IMR-90 (cell line): ENCODE results near the gene ARHGEF26. TPM values are rescaled to one million over a fixed set of nuclear protein-coding genes. Genes with fewer than 3 reads are reported as not detected.

Experiments
- ATAC-seq: fragments of 200-7000 bp; cut with Tn5 transposase; 2 replicates; pipeline ENCODE4 v1.9.1; 2020; ENCODE audit warnings: low read depth, mild to moderate bottlenecking, moderate library complexity
- BruUV-seq: library from RNA; stranded (reverse); fragments of 400-500 nt; replicated peaks from 2 replicates; lab custom pipeline; 2021; lab: Mats Ljungman, UMichigan
- CTCF ChIA-PET: fragments of 300-600 bp; formaldehyde crosslinking; extraction: SDS; loops from one replicate; lab custom pipeline; 2021; ENCODE audit warnings: antibody characterized with exemption; lab: Yijun Ruan, JAX
- POLR2A ChIA-PET: fragments of 300-600 bp; sonication (Branson Sonifier 250); formaldehyde crosslinking; loops from one replicate; lab custom pipeline; 2022; ENCODE audit warnings: antibody characterized with exemption; ENCODE audit not compliant: unreplicated experiment; lab: Charles Lee
- DNase-seq: peaks from one replicate; pipeline ENCODE4 v3.0.0; 2013
- H2AFZ ChIP-seq: replicated peaks from 2 replicates; pipeline ENCODE3; 2013; ENCODE audit warnings: low read length, mild to moderate bottlenecking; ENCODE audit not compliant: poor library complexity
- H2AK5ac ChIP-seq: 2 replicates; pipeline ENCODE4 v1.6.1; 2013; ENCODE audit warnings: low read depth, low read length, inconsistent platforms
- H2AK9ac ChIP-seq: replicated peaks from 2 replicates; pipeline ENCODE3; 2013; ENCODE audit warnings: mild to moderate bottlenecking, low read depth, low read length, moderate library complexity; ENCODE audit not compliant: poor library complexity
- H2BK120ac ChIP-seq: 2 replicates; pipeline ENCODE4 v1.6.1; 2013; ENCODE audit warnings: low read depth, low read length, inconsistent platforms
- H2BK15ac ChIP-seq: 3 replicates; pipeline ENCODE4 v1.6.1; 2013; ENCODE audit warnings: low read depth, low read length, inconsistent platforms
- H2BK20ac ChIP-seq: 2 replicates; pipeline ENCODE4 v1.6.1; 2013; ENCODE audit warnings: low read depth, mild to moderate bottlenecking, inconsistent platforms, low read length, moderate library complexity
- H2BK5ac ChIP-seq: 2 replicates; pipeline ENCODE4 v1.6.1; 2013; ENCODE audit warnings: mild to moderate bottlenecking, low read depth, low read length, inconsistent platforms; ENCODE audit not compliant: poor library complexity, severe bottlenecking
- H3K14ac ChIP-seq: replicated peaks from 2 replicates; pipeline ENCODE4 v1.6.1; 2013; ENCODE audit warnings: low read depth, low read length, inconsistent platforms
- H3K18ac ChIP-seq: 2 replicates; pipeline ENCODE4 v1.6.1; 2013; ENCODE audit warnings: low read depth, low read length, control low read depth
- H3K23ac ChIP-seq: 2 replicates; pipeline ENCODE4 v1.6.1; 2013; ENCODE audit warnings: low read depth, low read length, inconsistent platforms
- H3K27ac ChIP-seq: 2 replicates; pipeline ENCODE4 v1.5.1; 2013; ENCODE audit warnings: mild to moderate bottlenecking, control low read depth, low read length; ENCODE audit not compliant: insufficient read depth
- H3K27me3 ChIP-seq: 2 replicates; pipeline ENCODE4 v1.6.1; 2013; ENCODE audit warnings: low read length; ENCODE audit not compliant: control insufficient read depth, insufficient read depth
- H3K36me3 ChIP-seq: 2 replicates; pipeline ENCODE4 v1.6.1; 2013; ENCODE audit warnings: low read length, mixed read lengths; ENCODE audit not compliant: control insufficient read depth, insufficient read depth
- H3K4ac ChIP-seq: 2 replicates; pipeline ENCODE4 v1.6.1; 2013; ENCODE audit warnings: low read depth, low read length, inconsistent platforms
- H3K4me1 ChIP-seq: 2 replicates; pipeline ENCODE4 v1.6.1; 2013; ENCODE audit warnings: low read length, mixed read lengths; ENCODE audit not compliant: control insufficient read depth, insufficient read depth
- H3K4me2 ChIP-seq: 2 replicates; pipeline ENCODE4 v1.6.1; 2013; ENCODE audit warnings: low read depth, mild to moderate bottlenecking, control low read depth, low read length, moderate library complexity
- H3K4me3 ChIP-seq: 2 replicates; pipeline ENCODE4 v1.5.1; 2013; ENCODE audit warnings: low read depth, mild to moderate bottlenecking, control low read depth, low read length, moderate library complexity; ENCODE audit not compliant: insufficient read depth
- H3K56ac ChIP-seq: 2 replicates; pipeline ENCODE4 v1.6.1; 2013; ENCODE audit warnings: low read length, inconsistent platforms; ENCODE audit not compliant: insufficient read depth; ENCODE audit errors: extremely low read depth
- H3K79me1 ChIP-seq, 2 experiments: 2 replicates each; pipeline ENCODE4 v1.6.1; 2013; ENCODE audit warnings: low read length in 2 of 2, inconsistent platforms in 1 of 2, low read depth in 1 of 2
- H3K9ac ChIP-seq: 2 replicates; pipeline ENCODE4 v1.6.1; 2013; ENCODE audit warnings: low read depth, low read length, control low read depth
- H3K9me1 ChIP-seq: 2 replicates; pipeline ENCODE4 v1.6.1; 2013; ENCODE audit warnings: low read length, inconsistent platforms; ENCODE audit not compliant: insufficient read depth
- H3K9me3 ChIP-seq: 2 replicates; pipeline ENCODE4 v1.6.1; 2013; ENCODE audit warnings: low read length; ENCODE audit not compliant: control insufficient read depth, insufficient read depth
- H4K20me1 ChIP-seq: 2 replicates; pipeline ENCODE4 v1.6.1; 2013; ENCODE audit warnings: low read length, inconsistent platforms; ENCODE audit not compliant: insufficient read depth
- H4K5ac ChIP-seq: 2 replicates; pipeline ENCODE4 v1.6.1; 2013; ENCODE audit warnings: mild to moderate bottlenecking, low read depth, low read length, control low read depth
- H4K8ac ChIP-seq, 2 experiments: 2 replicates each; pipeline ENCODE4 v1.6.1; 2013; ENCODE audit warnings: low read depth in 2 of 2, low read length in 2 of 2, control low read depth in 1 of 2, inconsistent platforms in 1 of 2
- H4K91ac ChIP-seq: 2 replicates; pipeline ENCODE4 v1.6.1; 2013; ENCODE audit warnings: low read depth, low read length, inconsistent platforms; ENCODE audit not compliant: insufficient read depth
- MAZ ChIP-seq: IDR thresholded peaks from 2 replicates; pipeline ENCODE4 v1.6.1; 2012; ENCODE audit warnings: low read depth, mild to moderate bottlenecking, low read length, improper control_type of control experiment, moderate library complexity, borderline replicate concordance
- RAD21 ChIP-seq: IDR thresholded peaks from 2 replicates; pipeline ENCODE4 v1.6.1; 2012; ENCODE audit warnings: low read length, improper control_type of control experiment
- SMC3 ChIP-seq: fragments of 150-350 bp; IDR thresholded peaks from 2 replicates; pipeline ENCODE4 v1.6.1; 2016; ENCODE audit warnings: low read depth, mild to moderate bottlenecking, antibody characterized with exemption, low read length, moderate library complexity
- WGBS, 2 experiments: methylation state at CpG; one replicate each; pipeline versions ENCODE4 v1.1.5 to v1.1.7; 2013; ENCODE audit warnings: missing lambda C conversion rate in 2 of 2; ENCODE audit not compliant: insufficient read length in 1 of 2; ENCODE audit errors: extremely low coverage in 2 of 2; 5-methylcytosine and 5-hydroxymethylcytosine counted together
- dilution Hi-C: fragments of 300-500 bp; cut with HindIII; formaldehyde crosslinking; loops from one replicate; pipeline ENCODE4 v1.14.3; 2018; ENCODE audit warnings: low sequenced_read_pairs; ENCODE audit not compliant: unreplicated experiment
- in situ Hi-C: fragments of 300-500 bp; cut with MboI; formaldehyde crosslinking; loops from 3 replicates; pipeline ENCODE4 v1.14.3; 2019; ENCODE audit warnings: low sequenced_read_pairs, inconsistent platforms, mixed read lengths
- intact Hi-C: fragments of 100-400 bp; cut with micrococcal nuclease; formaldehyde crosslinking; loops from 2 replicates; pipeline ENCODE4 v1.10.0; 2022
- polyA plus RNA-seq, 3 experiments: library from polyadenylated mRNA; depleted of rRNA; stranded (reverse); fragments of >200 nt; gene quantifications; 2 replicates each; pipeline ENCODE4 v1.2.3, GENCODE V29; 2012; ENCODE audit warnings: low replicate concordance in 1 of 3
- total RNA-seq: library from RNA; depleted of rRNA; stranded (reverse); fragments of >200 nt; gene quantifications from 2 replicates; pipeline ENCODE4 v1.2.3, GENCODE V29; 2012

The ARHGEF26 gene
- total and polyA plus RNA-seq, 2 of the 4 experiments (the other 2 are of a cell fraction) = 2.0 to 2.3 TPM

GRCh38 chr3:154193000-154193615, 71.9 kb downstream of the ARHGEF26 start:
- BruUV-seq = no TSS peak
- no peak overlapping the region; the same call in 1 of the 2 replicates for H3K18ac ChIP-seq
- H2AFZ ChIP-seq = no peak overlapping the region
- ChIA-PET CTCF (interaction anchor here (0.8 kb wide), 1 partner anchor 115 kb away, joined by 6 read pairs; no protein-coding TSS in a partner anchor), POLR2A (no interaction called here)
- H4K8ac ChIP-seq = no peak overlapping the region
- H3K27ac ChIP-seq = no peak overlapping the region
- dilution Hi-C loops = no loop called here
- ATAC-seq = peak; percentile 74
- H2BK20ac ChIP-seq = no peak overlapping the region
- H3K27me3 ChIP-seq = no peaks in the 10 kb centered on the region
- H3K4me3 ChIP-seq = no peak overlapping the region
- H2BK15ac ChIP-seq = no peak overlapping the region
- no peak overlapping the region for H3K56ac ChIP-seq
- no peak overlapping the region for H3K4ac ChIP-seq
- H2AK5ac ChIP-seq = no peak overlapping the region
- H3K9me3 ChIP-seq = no peaks in the 10 kb centered on the region
- no peak overlapping the region for H3K14ac ChIP-seq
- no peak overlapping the region for H3K9ac ChIP-seq
- peaks cover 2% of the 10 kb centered on the region; the same call in 1 of the 2 replicates for H3K4me1 ChIP-seq
- no peak overlapping the region for H4K91ac ChIP-seq
- no peaks in the 10 kb centered on the region for H3K79me1 ChIP-seq
- in situ Hi-C loops = no loop called here
- no peak overlapping the region for H2BK120ac ChIP-seq
- intact Hi-C loops = no loop called here
- H3K4me2 ChIP-seq = no peak overlapping the region
- no peaks in the 10 kb centered on the region for H3K36me3 ChIP-seq
- H3K9me1 ChIP-seq = 0 out of 2 replicates have a peak, but pooled peaks cover 3% of the 10 kb centered on the region
- no peak overlapping the region for H3K23ac ChIP-seq
- no peak overlapping the region for H2AK9ac ChIP-seq
- no peak overlapping the region for H2BK5ac ChIP-seq
- no peak overlapping the region for H4K5ac ChIP-seq
- DNase-seq = peak; percentile 45
- WGBS, 2 experiments = no CpG with 5 or more reads among the region's 1 CpG
- TF ChIP-seq SMC3 (no peak), RAD21 (no peak), MAZ (no peak)
- H4K20me1 ChIP-seq = no peaks in the 10 kb centered on the region
